Pancreas (tissue), 10 donors: ENCODE measurements around the gene MRPL17. TPM values are rescaled to one million over a fixed set of nuclear protein-coding genes. Genes with fewer than 3 reads are reported as not detected.
"Not testable (repeated sequence)": the region's sequence is repeated elsewhere in the genome, so short reads cannot be mapped to it uniquely, and the experiment has no call there.

Source experiments
- ATAC-seq, 4 donors: fragments of 200-7000 bp; cut with Tn5 transposase; one replicate each; pipeline versions ENCODE4 v1.8.0 to v1.9.1; 2020; ENCODE audit warnings: mild to moderate bottlenecking in 4 of 4, moderate library complexity in 4 of 4
- DNase-seq, 6 donors: peaks; one replicate each; pipeline ENCODE4 v3.0.0-alpha.2; 2020
- FAIRE-seq: peaks from 2 replicates; lab custom pipeline; 2012; peaks lifted over from hg19 to GRCh38; lab: Jason Lieb, UNC
- H3K27ac ChIP-seq, 4 donors: fragments of 200-600 bp; sonication (generic); 1 replicate in 3 of 4; 2 replicates in 1 of 4; pipeline versions ENCODE4 v1.5.0 to v1.8.0; 2020
- H3K27me3 ChIP-seq, 4 donors: fragments of 200-600 bp; one replicate each; pipeline ENCODE4 v1.8.0; 2021
- H3K36me3 ChIP-seq, 3 donors: fragments of 200-600 bp; sonication (generic) in 1 of 3; one replicate each; pipeline versions ENCODE4 v1.5.0 to v1.8.0; 2020 to 2021
- H3K4me1 ChIP-seq, 3 donors: fragments of 200-600 bp; one replicate each; pipeline ENCODE4 v1.8.0; 2021
- H3K4me3 ChIP-seq, 4 donors: fragments of 200-600 bp; sonication (generic) in 2 of 4; one replicate each; pipeline versions ENCODE4 v1.5.0 to v1.8.0; 2020 to 2021
- H3K9me3 ChIP-seq, 4 donors: fragments of 200-600 bp; one replicate each; pipeline ENCODE4 v1.8.0; 2021
- CTCF ChIP-seq, 4 donors: fragments of 200-600 bp; sonication (generic) in 3 of 4; IDR thresholded peaks; one replicate each; pipeline versions ENCODE4 v1.5.0 to v1.8.0; 2021; ENCODE audit warnings: antibody characterized with exemption in 4 of 4
- WGBS, 2 donors: extraction: QIAGEN DNeasy Blood & Tissue Kit; methylation state at CpG; one replicate each; pipeline ENCODE4 v1.1.7; 2013; 5-methylcytosine and 5-hydroxymethylcytosine counted together
- intact Hi-C, 3 donors: fragments of 100-400 bp; cut with DNase I; formaldehyde crosslinking; loops; one replicate each; pipeline versions ENCODE4 v1.11.1 to v1.14.2; 2022
- polyA plus RNA-seq, 2 donors: library from polyadenylated mRNA; stranded (reverse); fragments of 200-250 nt; gene quantifications; one replicate each; pipeline ENCODE4 v1.2.3, GENCODE V29; 2013
- total RNA-seq, 6 donors: library from RNA; stranded (reverse); fragmentation: NEBNext Ultra II Directional in 4 of 6; extraction: Animal tissue kit (Norgen Biotek cat#: 25700) in 4 of 6; gene quantifications; one replicate each; pipeline versions ENCODE4 v1.2.1 to v1.2.4, GENCODE V29; 2021 to 2023
- donor health status: healthy with polysubstance abuse.
- donor health status: DM: no; HTN: no; CAD: no; lungs with moderate emphysema.
- donor health status: DM: no; HTN: no; CAD: no.
- donor health status: control.
- donor health status: control.
- donor health status: Bipolar disorder and iron deficiency.
- donor health status: DM: yes; HTN: yes; CAD: no.
- donor health status: DM: no; HTN: no; CAD: no.
- donor health status: DM: no; HTN: no; CAD: no.
- donor health status: DM: yes; HTN: yes; CAD: no.

Gene MRPL17
- total and polyA plus RNA-seq, 8 donors: 10.6 to 33.8 (median 21.3) TPM

GRCh38 chr11:6705905-6706535 is 22.9 kb upstream of the MRPL17 start:
- intact Hi-C loops: loop anchor here in 1 of 3 donors (10.0 kb wide), 1 partner anchor 171 kb away; no protein-coding TSS in a partner anchor
- FAIRE-seq (peak; percentile 81), ATAC-seq (peak; percentile 51 to 81 (median 76)), DNase-seq (peak in 3 of 6 donors; percentile 18 to 55 (median 25))
- Histone ChIP-seq H3K36me3 (no peaks in the 10 kb centered on the region), H3K4me1 (no peaks in the 10 kb centered on the region), H3K9me3 (no peaks in the 10 kb centered on the region), H3K4me3 (no peak overlapping the region), H3K27ac (no peak overlapping the region), H3K27me3 (no peaks in the 10 kb centered on the region)
- 43 to 50% methylated on average over 7 of the region's 7 CpGs for WGBS, 2 donors
- peak; percentile 73 to 89 (median 81) for TF ChIP-seq CTCF (IDR thresholded peaks at IDR 0.05)

- DNase-seq (peak in 4 of 6 donors; percentile 32 to 64 (median 46)), ATAC-seq (peak; percentile 89 to 98 (median 96)), FAIRE-seq (no peak)
- Histone ChIP-seq H3K4me3 (no peak overlapping the region), H3K9me3 (no peaks in the 10 kb centered on the region), H3K27ac (no peak overlapping the region), H3K36me3 (no peaks in the 10 kb centered on the region), H3K4me1 (no peaks in the 10 kb centered on the region), H3K27me3 (no peaks in the 10 kb centered on the region)
- intact Hi-C loops: loop anchor here in 1 of 3 donors (10.0 kb wide), 1 partner anchor 169 kb away; no protein-coding TSS in a partner anchor
- WGBS, 2 donors: 73 to 88% methylated on average over 2 of the region's 2 CpGs
- TF ChIP-seq CTCF (IDR thresholded peaks at IDR 0.05): peak in 3 of 4 donors; percentile 30 to 44 (median 37)
Observed at GRCh38 chr11:6703247-6704063, 20.3 kb upstream of the MRPL17 start.

GRCh38 chr11:6701955-6702354 is 18.8 kb upstream of the MRPL17 start:
- intact Hi-C loops: loop anchor here in 1 of 3 donors (10.0 kb wide), 1 partner anchor 167 kb away; no protein-coding TSS in a partner anchor
- not testable (repeated sequence) for H3K27me3 ChIP-seq, H3K36me3 ChIP-seq, H3K9me3 ChIP-seq, FAIRE-seq, H3K4me3 ChIP-seq, H3K27ac ChIP-seq, H3K4me1 ChIP-seq, DNase-seq
- ATAC-seq: peak in 2 of 4 donors; percentile 20 to 37
- WGBS, 2 donors: 26 to 38% methylated on average over 3 of the region's 3 CpGs

- intact Hi-C loops: no loop called here
- FAIRE-seq (peak; percentile 20), DNase-seq (no peak), ATAC-seq (peak; percentile 41 to 65 (median 45))
- Histone ChIP-seq H3K36me3 (no peaks in the 10 kb centered on the region), H3K27me3 (no peaks in the 10 kb centered on the region), H3K4me3 (no peak overlapping the region), H3K4me1 (no peaks in the 10 kb centered on the region), H3K27ac (no peak overlapping the region), H3K9me3 (no peaks in the 10 kb centered on the region)
- 79 to 85% methylated on average over 1 of the region's 1 CpG for WGBS, 2 donors
- no peak for TF ChIP-seq CTCF (IDR thresholded peaks at IDR 0.05)
Observed at GRCh38 chr11:6695377-6695776, 12.2 kb upstream of the MRPL17 start.

GRCh38 chr11:6694229-6694535 is 11.0 kb upstream of the MRPL17 start:
- Histone ChIP-seq H3K4me1 (no peaks in the 10 kb centered on the region), H3K27me3 (no peaks in the 10 kb centered on the region), H3K4me3 (no peak overlapping the region), H3K36me3 (no peaks in the 10 kb centered on the region), H3K27ac (no peak overlapping the region), H3K9me3 (no peaks in the 10 kb centered on the region)
- FAIRE-seq: no peak
- 0 to 7% methylated on average over 1 of the region's 1 CpG for WGBS, 2 donors
- no peak for TF ChIP-seq CTCF (IDR thresholded peaks at IDR 0.05)
- DNase-seq: no peak
- ATAC-seq: no peak
- intact Hi-C loops: no loop called here
